Measurements from ENCODE around the gene TMEM74B.

- TF ChIP-seq, protein P1, sequence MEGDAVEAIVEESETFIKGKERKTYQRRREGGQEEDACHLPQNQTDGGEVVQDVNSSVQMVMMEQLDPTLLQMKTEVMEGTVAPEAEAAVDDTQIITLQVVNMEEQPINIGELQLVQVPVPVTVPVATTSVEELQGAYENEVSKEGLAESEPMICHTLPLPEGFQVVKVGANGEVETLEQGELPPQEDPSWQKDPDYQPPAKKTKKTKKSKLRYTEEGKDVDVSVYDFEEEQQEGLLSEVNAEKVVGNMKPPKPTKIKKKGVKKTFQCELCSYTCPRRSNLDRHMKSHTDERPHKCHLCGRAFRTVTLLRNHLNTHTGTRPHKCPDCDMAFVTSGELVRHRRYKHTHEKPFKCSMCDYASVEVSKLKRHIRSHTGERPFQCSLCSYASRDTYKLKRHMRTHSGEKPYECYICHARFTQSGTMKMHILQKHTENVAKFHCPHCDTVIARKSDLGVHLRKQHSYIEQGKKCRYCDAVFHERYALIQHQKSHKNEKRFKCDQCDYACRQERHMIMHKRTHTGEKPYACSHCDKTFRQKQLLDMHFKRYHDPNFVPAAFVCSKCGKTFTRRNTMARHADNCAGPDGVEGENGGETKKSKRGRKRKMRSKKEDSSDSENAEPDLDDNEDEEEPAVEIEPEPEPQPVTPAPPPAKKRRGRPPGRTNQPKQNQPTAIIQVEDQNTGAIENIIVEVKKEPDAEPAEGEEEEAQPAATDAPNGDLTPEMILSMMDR (IDR thresholded peaks at IDR 0.05) = no peak
- TF ChIP-seq POLR2A (IDR thresholded peaks at IDR 0.05) = no peak
Measured at GRCh38 chr20:1131354-1131753, 53.4 kb downstream of the TMEM74B start.
